GM23248 (cell line): Measurements from ENCODE around the gene PLK2.

Source experiments
- EZH2 ChIP-seq: fragments of 200-600 bp; sonication (generic); IDR thresholded peaks from 2 replicates; pipeline ENCODE4 v1.6.1; 2018; ENCODE audit warnings: antibody characterized with exemption, mild to moderate bottlenecking; ENCODE audit not compliant: insufficient read depth, poor library complexity, severe bottlenecking
- EZH2phosphoT487 ChIP-seq: fragments of 200-600 bp; sonication (generic); IDR thresholded peaks from 2 replicates; pipeline ENCODE4 v1.6.1; 2018; ENCODE audit warnings: antibody characterized with exemption, moderate library complexity, mild to moderate bottlenecking, low read depth; ENCODE audit not compliant: insufficient read depth

DNA sequence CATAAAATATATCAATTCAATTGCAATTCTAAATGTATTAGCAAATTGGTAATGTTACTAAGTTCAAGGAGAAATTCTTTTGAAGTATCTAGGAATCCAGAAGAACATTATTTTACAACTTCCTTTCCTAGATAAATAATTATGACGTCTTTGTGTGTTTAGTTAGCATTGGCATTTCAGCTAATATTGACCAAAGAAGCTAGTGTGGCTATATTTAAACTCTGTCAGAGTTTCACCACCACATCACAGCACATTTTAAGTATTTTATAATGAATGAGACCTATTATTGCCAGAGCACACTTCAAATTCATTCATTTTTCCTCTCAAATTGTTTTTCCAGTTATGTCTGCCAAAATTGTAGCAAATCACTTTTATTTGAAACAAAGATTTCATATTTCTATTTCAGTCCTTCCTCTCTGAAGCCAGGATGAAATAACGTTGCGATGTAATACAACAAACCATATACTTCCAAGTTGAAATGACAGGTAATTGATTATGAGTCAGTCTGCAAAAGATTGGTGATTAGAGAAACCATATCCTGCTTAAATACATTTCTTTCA is 18.9 kb downstream of the PLK2 start:
- TF ChIP-seq EZH2 (no peak), EZH2phosphoT487 (no peak)
